GM23248 (cell line): Measurements from ENCODE around the gene CTNND2.

Source experiments
- EZH2 ChIP-seq: fragments of 200-600 bp; sonication (generic); IDR thresholded peaks from 2 replicates; pipeline ENCODE4 v1.6.1; 2018; ENCODE audit warnings: antibody characterized with exemption, mild to moderate bottlenecking; ENCODE audit not compliant: insufficient read depth, poor library complexity, severe bottlenecking
- EZH2phosphoT487 ChIP-seq: fragments of 200-600 bp; sonication (generic); IDR thresholded peaks from 2 replicates; pipeline ENCODE4 v1.6.1; 2018; ENCODE audit warnings: antibody characterized with exemption, moderate library complexity, mild to moderate bottlenecking, low read depth; ENCODE audit not compliant: insufficient read depth

- no peak for TF ChIP-seq EZH2
- no peak for TF ChIP-seq EZH2phosphoT487
These were observed 603.1 kb downstream of the CTNND2 start for GRCh38 chr5:11301171-11301570.
